ENCODE results near the gene KIF16B.

GRCh38 chr20:16290358-16290757 lies 282.9 kb downstream of the KIF16B start:
- no peak for TF ChIP-seq CTCF (IDR thresholded peaks at IDR 0.05; ENCODE audit: low read depth, low read length, missing input control)
- TF ChIP-seq TAF1 (conservative IDR thresholded peaks at IDR 0.05), result no peak
- no peak for TF ChIP-seq GABPA (IDR thresholded peaks at IDR 0.05 in 1 of 2, conservative IDR thresholded peaks at IDR 0.05 in 1 of 2)
- TF ChIP-seq ATF3 (IDR thresholded peaks at IDR 0.05), result no peak
- no peak for TF ChIP-seq YY1 (IDR thresholded peaks at IDR 0.05)
- no peak for TF ChIP-seq REST (IDR thresholded peaks at IDR 0.05)
- TF ChIP-seq EGR1 (IDR thresholded peaks at IDR 0.05; ENCODE audit: low read depth in 2 of 2), result no peak
- no peak for TF ChIP-seq ZBTB33 (IDR thresholded peaks at IDR 0.05)
- no peak for TF ChIP-seq MAX (IDR thresholded peaks at IDR 0.05)
- TF ChIP-seq JUND (IDR thresholded peaks at IDR 0.05), result no peak

Data from liver (tissue), 3 donors.